ENCODE measurements around the gene APOA5.

Gene APOA5

GRCh38 chr11:116794851-116795250 is 3.2 kb upstream of the APOA5 start:
- no peak for DNase-seq

DNA sequence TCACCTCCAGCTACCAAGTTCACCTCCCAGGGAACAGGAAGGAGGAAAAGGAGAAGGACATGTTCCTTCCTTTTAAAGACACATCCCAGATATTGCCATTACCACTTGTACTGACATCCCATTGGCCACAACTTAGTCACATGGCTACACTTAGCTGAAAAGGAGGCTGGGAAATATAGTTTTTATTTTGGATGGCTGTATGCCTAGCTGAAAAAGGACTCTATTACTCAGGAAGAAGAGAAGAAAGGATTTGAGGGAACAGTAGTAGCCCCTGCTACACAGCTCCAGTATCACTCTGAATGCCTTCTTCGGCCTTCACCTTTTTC is 2.1 kb upstream of the APOA5 start:
- DNase-seq = no peak

- DNase-seq = no peak
These were observed 1.4 kb upstream of the APOA5 start for GRCh38 chr11:116792869-116793771.

DNA sequence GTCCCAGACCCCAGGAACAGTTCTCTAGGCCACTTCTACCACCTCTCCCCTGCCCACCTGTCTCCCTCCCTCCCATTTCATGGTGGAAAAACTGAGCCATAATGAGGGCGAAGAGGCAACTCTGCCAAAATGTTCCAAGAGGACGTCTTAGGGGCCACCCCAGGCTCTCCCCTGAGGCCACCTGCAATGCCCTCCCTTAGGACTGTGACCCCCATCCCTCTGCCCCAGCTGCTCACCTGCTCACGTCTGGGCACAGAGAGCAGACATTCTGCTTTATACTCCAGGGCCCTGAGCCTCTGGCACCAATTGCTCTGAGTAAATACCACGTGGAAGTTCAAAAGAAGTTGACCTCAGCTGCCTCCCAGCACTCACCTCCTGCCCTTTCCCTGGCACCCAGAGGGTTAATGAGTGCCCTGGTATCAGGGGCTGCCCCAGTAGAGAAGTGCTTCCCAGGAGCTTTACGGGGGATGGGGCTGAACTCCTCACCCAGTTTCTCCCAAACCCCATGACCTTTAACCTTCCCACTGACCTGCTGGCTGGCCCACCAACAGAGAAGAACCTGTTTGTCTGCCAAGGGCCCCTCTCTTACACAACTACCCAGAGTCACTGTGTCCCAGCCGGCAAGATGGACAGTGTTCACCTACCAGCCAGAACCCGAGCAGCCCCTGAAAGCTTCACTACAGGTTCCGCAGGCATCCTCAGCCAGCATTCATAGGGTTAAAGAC is 627 bp upstream of the APOA5 start:
- no peak for DNase-seq

DNA sequence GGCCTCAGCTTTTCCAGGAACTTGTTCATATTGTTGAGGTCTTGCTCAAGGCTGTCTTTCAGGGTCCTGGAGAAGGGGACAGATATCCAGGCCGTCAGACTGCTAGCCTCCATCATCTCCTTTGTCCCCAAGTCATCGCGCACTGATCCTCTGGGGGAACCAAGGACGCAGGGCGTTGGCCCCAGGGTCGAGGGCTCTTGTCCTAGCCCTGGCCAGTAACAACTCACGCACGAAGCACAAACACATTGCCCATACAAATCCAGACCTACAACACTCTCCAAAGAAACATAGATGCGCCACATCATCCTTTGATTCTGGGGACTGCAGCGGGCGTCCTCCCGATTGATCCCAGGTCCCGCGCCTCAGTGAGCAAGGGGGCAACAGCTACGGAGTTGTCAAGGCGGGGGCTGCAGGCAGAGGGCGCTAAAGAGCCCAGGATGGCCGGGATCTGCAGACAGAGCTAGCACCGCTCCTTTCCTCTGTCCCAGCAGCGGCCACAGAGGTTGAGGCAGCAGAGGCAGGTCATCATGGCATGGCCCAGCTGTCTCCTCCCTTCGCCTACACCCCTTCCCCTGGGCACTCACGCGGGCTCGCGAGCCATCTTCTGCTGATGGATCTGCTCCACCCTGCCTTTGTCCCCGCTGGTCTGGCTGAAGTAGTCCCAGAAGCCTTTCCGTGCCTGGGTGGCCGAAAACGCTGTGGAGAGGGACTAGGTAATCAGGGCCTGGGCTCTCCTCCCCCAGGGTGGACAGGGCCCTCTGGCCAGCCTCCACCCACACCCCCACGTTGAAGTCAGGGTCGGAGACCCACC is 472 bp downstream of the APOA5 start:
- DNase-seq = peak; percentile 84

DNA sequence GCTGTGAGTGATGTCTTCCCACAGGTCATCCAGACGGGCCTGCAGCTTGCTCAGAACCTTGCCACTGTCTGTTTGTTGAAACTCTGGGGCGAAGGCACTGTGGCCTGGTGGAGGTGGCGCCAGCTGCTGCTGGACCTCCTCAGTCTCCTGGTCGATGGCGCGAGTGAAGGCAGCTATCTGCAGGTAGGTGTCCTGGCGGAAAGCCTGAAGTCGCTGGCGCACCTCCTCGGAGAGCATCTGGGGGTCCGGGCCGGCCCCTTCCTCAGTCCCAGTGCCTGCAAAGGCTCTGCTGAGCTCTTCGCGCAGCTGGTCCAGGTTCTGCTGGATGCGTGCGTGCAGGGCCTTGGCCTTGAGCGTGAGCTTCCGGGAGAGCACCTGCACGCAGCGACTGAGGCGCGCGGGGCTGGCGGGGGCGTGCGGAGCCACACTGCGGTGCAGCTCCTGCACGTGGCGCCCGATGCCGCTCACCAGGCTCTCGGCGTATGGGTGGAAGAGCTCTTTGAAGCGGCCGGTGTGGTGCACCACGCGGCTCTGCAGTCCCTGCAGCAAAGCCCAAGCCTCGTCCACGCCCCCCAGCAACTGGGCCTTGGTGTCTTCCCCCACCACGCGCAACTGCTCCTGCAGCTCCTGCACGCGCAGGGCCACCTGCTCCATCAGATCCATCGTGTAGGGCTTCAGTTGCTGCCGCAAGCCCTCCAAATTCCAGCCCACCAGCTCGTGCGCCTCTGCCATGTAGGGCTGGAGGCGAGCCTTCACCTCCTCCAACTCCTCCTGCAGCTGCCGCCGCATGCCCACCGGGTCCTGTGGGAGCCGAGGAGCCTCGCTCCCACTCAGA is 1.3 kb downstream of the APOA5 start:
- no peak for DNase-seq

GRCh38 chr11:116788975-116789374 is 2.7 kb downstream of the APOA5 start:
- DNase-seq = no peak

- DNase-seq = no peak
These were observed 3.1 kb downstream of the APOA5 start for GRCh38 chr11:116788534-116788933.

DNA sequence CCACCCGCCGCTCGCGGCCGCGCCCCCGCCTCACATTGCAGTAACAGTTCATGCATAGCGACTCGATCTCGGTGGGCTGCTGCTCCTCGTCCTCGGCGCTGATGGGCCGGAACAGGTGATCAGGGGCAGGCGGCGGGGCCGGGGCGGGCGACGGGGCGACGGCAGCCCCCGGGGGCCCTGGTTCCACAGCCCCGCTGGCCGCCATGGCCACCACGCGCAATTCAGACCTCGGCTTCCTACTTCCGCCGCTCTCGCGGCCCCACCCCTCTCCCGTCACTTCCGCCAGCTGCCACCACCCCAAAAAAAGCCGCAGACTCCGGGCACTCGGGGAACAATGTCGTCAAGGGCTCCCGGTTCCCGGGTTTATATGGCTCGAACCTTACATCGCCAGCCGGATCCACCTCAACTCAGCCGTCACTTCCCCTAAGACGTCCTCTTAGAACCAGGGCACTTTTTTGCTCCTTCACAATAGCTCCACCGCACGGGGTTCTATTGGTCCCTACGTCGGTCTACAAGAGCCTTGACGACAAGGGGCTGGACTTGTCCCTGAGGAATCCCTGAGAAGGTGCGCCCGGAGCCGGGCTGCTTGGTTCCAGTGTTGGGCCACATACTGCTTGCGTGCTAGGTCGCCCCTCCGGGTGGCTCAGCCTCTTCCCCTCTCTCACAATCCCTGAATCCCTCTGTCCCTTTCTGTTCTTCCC is 3.7 kb downstream of the APOA5 start, which contains the start of gene ZPR1:
ZPR1 (minus strand) TSS at position 238 of the 701 bp plus-strand sequence; CDS start at position 205, 33 bp downstream.
- DNase-seq = peak; percentile 93

DNA sequence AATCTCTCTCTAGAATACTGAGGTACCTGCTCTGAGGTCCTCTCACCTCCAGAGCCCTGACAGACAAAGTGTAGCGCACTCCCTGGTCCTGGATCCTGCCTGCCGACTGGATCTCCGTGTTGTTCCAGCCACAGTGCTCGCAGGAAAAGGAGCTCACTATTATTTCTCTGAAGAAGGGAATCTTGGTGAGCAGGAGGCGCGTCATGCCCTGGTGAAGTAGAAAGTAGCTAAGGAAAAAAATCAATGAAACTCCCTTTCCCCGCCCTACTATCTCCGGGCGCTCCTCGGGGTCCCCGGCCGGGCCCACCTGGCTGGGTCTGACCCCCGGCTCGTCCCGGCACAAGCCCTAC is 4.3 kb downstream of the APOA5 start:
- DNase-seq = no peak

DNA sequence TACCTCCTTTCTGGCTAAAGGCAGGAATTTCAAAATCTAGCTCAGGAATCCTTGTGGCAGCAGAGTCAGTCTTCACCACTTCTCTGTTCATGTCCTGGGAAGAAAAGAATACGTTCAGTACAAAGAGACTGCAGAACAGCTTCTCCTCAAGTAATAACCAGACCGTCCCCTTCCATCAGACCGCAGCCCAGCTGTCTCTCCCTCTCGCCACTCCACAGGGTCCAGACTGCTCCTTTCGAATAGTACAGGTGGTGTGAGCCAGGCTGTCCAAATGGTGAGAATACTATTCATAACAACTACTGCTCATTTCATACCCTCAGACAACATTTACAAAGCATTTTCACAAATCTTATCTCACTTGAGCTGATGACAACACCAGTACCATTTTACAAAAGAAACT is 4.7 kb downstream of the APOA5 start:
- DNase-seq = no peak

GRCh38 chr11:116786326-116786725 is 5.4 kb downstream of the APOA5 start:
- no peak for DNase-seq

- DNase-seq = no peak
These were observed 9.0 kb downstream of the APOA5 start for GRCh38 chr11:116782728-116783127.

GRCh38 chr11:116778556-116778955 is 13.1 kb downstream of the APOA5 start:
- DNase-seq = no peak

DNA sequence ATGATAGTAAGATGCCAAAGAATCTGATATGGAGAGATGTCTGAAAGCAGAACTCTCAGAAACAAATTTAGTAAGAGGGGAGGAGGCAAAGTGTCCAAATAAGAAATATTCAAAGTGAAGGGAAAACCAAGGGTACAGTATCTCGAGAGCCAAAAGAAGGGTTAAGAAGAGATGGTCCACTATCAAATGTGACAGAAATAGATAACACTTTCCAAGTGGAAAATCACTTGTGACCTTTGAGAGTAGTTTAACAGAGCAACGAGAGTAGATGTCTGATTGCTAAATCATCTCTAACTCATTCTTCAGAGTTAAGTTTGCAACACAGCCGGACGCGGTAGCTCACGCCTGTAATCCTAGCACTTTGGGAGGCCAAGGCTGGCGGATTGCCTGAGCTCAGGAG is 14.6 kb downstream of the APOA5 start:
- no peak for DNase-seq

GRCh38 chr11:116776522-116776984 is 15.1 kb downstream of the APOA5 start:
- no peak for DNase-seq

DNA sequence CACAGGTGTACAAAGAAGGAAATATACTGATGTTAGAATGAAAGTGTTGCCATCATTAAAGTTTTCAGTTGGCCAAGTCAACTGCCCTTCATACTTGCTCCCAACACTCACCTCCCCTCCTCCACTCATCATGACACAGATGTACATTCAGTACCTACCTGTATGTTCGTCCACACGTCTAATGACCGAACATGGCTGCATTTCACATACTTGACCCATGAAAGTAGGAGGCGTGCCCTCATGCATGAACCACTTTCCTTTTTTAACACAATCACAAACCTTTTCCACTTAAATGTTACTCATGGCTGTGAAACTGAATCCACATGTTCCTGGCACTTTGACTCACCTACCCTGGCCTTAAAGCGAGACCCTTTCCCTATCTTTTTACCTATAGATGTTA is 15.7 kb downstream of the APOA5 start:
- DNase-seq = no peak

- DNase-seq = no peak
These were observed 17.0 kb downstream of the APOA5 start for GRCh38 chr11:116774661-116775060.

DNA sequence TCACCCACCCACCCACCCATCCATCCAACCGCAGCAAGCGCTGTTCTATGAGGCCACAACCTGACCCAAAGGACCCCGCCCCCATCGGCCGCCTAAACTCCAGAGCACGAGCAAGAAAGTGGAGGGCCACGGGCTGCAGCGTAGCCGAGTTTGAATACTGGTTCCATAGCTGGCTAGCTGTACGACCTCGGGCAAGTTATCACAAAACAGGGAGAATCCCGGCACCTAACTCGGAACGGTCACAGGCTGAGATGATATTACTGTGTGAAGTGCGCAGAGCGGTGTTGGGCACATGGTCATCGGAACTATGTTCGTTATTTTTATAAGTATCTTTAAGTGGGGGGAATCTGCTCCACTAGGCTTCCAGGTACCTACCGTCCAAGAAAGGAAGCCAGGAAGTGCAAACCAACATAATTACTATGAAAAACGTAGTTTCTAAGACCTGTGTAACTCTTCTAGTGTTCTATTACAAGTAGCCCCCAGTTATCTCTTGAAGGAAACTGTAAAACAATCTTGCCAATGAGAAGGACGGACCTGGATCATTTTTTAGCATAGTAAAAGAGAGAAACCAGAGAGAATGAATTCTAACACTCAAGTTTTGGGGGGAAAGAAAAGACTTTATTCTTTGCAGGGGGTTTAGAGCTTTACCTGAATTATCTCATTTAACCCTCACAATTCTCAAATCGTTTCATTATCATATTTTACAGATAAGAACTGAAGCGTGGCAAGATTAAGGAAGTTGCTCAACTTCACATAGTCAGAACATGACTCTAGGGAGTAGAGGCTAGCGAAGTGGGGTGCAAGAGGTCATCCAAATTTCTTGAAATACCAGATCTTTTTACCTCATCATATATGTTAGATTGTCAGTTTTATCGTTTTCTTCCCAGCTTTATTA is 18.2 kb downstream of the APOA5 start:
- no peak for DNase-seq

- peak; percentile 93 for DNase-seq
These were observed 19.1 kb downstream of the APOA5 start, which contains the start of gene BUD13 for GRCh38 chr11:116772443-116773202. Gene BUD13, minus strand, starts transcription at chr11:116772987. Its CDS starts 23 bp downstream, at chr11:116772964.

Measured in femur (tissue), 1 donor.